ENCODE measurements around the gene CPNE5. TPM values are rescaled to one million over a fixed set of nuclear protein-coding genes. Genes with fewer than 3 reads are reported as not detected.

CPNE5 gene
- total RNA-seq, 4 donors from 2014 or later: 0.39 to 3.0 (median 1.4) TPM

DNA sequence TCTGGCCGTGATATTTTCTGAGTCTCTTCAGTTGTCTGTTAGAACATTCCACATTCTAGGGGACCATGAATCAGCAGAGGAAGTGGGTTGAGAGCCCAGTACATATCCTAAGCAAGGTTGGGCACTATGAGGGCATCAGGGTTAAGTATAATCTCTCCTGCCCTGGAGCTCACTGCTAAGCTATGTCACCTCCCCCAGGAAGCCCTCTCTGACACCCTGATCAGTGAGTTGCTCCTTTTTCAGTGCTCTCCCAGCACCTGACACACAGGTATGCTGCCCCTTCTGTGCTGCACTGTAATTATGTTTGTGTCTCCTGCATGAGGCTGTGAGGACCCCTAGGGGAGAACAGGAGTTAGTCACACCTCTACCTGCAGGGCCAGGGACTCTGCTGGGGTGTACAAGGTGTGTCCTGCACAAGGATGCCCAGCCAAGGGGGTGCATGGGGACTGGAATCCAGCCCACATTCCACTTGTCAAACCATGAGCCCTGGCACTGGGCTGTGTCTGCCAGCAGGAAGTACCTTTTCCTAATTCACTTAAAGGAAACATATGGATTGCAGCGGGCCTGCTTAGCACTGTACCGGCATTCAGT lies 137.7 kb downstream of the CPNE5 start:
- no peaks in the 10 kb centered on the region for H3K4me1 ChIP-seq
- DNase-seq (ENCODE audit: low spot score in 2 of 2): no peak

DNA sequence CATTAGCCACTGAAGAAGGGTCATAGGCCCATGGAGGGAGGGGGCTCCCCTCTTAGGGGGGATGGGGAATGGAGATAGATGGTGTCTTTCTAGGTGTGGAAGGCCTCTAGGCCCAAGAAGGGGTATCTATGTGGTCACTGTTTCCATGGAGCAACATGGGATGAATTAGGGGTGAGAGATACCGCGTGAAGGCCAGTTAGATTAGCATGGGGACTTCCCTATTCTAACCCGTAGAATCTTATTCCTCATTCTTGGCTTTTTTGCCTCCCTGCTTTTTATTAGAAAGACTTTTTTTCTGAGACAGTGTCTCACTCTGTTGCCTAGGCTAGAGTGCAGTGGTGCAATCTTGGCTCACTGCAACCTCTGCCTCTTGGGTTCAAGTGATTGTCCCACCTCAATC lies 138.4 kb downstream of the CPNE5 start:
- H3K9me3 ChIP-seq: no peaks in the 10 kb centered on the region
- no peak overlapping the region for H3K27ac ChIP-seq
- no peaks in the 10 kb centered on the region for H3K4me1 ChIP-seq
- no peaks in the 10 kb centered on the region for H3K27me3 ChIP-seq
- 82 to 88% methylated on average over 3 of the region's 3 CpGs for WGBS, 2 donors
- DNase-seq (ENCODE audit: low spot score in 2 of 2): no peak
- H3K4me3 ChIP-seq: no peak overlapping the region
- H3K36me3 ChIP-seq: no peaks in the 10 kb centered on the region
- TF ChIP-seq EP300 (IDR thresholded peaks at IDR 0.05) (no peak), POLR2A (IDR thresholded peaks at IDR 0.05) (no peak)
- TF ChIP-seq, protein P1, sequence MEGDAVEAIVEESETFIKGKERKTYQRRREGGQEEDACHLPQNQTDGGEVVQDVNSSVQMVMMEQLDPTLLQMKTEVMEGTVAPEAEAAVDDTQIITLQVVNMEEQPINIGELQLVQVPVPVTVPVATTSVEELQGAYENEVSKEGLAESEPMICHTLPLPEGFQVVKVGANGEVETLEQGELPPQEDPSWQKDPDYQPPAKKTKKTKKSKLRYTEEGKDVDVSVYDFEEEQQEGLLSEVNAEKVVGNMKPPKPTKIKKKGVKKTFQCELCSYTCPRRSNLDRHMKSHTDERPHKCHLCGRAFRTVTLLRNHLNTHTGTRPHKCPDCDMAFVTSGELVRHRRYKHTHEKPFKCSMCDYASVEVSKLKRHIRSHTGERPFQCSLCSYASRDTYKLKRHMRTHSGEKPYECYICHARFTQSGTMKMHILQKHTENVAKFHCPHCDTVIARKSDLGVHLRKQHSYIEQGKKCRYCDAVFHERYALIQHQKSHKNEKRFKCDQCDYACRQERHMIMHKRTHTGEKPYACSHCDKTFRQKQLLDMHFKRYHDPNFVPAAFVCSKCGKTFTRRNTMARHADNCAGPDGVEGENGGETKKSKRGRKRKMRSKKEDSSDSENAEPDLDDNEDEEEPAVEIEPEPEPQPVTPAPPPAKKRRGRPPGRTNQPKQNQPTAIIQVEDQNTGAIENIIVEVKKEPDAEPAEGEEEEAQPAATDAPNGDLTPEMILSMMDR (IDR thresholded peaks at IDR 0.05): no peak

More for the DNA sequence above, 137.7 kb downstream of the CPNE5 start:
- H3K27me3 ChIP-seq: no peaks in the 10 kb centered on the region
- H3K9me3 ChIP-seq: no peaks in the 10 kb centered on the region
- no peaks in the 10 kb centered on the region for H3K36me3 ChIP-seq
- WGBS, 2 donors: 86 to 88% methylated on average over 3 of the region's 3 CpGs
- no peak overlapping the region for H3K27ac ChIP-seq
- no peak overlapping the region for H3K4me3 ChIP-seq
- TF ChIP-seq, protein P1 (IDR thresholded peaks at IDR 0.05): no peak
- TF ChIP-seq EP300 (IDR thresholded peaks at IDR 0.05) (no peak), POLR2A (IDR thresholded peaks at IDR 0.05) (no peak)

DNA sequence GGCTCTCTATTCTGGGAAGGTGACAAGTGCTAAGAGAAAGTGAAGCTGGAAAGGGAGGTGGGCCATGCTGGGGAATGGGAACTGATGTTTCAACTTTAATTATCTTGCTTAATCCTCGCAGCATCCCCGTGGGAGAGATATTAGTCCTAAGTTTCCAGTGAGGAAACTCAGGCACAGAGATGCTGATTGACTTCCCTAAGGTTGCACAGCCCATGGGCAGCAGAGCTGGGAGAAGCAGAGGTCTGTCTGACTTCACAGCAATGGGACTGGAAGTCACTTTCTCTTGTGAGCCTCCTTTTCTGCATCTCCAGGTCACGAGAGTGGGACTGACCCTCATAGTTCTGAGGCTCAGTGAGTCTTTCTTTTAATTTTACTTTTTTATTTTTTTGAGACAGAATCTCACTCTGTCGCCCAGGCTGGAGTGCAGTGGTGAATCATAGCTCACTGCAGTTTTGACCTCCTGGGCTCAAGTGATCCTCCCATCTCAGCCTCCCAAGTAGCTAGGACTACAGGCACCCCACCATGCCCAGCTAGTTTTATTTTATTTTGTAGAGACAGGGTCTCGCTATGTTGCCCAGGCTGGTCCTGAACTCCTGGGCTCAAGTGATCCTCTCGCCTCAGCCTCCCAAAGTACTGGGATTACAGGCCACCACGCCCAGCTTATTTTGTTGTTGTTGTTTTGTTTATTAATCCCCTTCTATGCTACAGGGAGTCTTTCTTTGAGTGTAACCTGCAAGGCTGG lies 139.0 kb downstream of the CPNE5 start:
- no peaks in the 10 kb centered on the region for H3K36me3 ChIP-seq
- H3K27me3 ChIP-seq: no peaks in the 10 kb centered on the region
- H3K9me3 ChIP-seq: no peaks in the 10 kb centered on the region
- no peak for DNase-seq (ENCODE audit: low spot score in 2 of 2)
- H3K27ac ChIP-seq: no peak overlapping the region
- H3K4me3 ChIP-seq: no peak overlapping the region
- 77 to 88% methylated on average over 7 of the region's 7 CpGs for WGBS, 2 donors
- no peak for TF ChIP-seq EP300 (IDR thresholded peaks at IDR 0.05)
- TF ChIP-seq, protein P1 (IDR thresholded peaks at IDR 0.05): no peak
- TF ChIP-seq POLR2A (IDR thresholded peaks at IDR 0.05): no peak
- no peaks in the 10 kb centered on the region for H3K4me1 ChIP-seq

GRCh38 chr6:36699348-36699747 lies 139.9 kb downstream of the CPNE5 start:
- WGBS, 2 donors: 53 to 63% methylated on average over 7 of the region's 7 CpGs
- no peak for TF ChIP-seq EP300 (IDR thresholded peaks at IDR 0.05)
- TF ChIP-seq, protein P1 (IDR thresholded peaks at IDR 0.05): no peak
- TF ChIP-seq POLR2A (IDR thresholded peaks at IDR 0.05): no peak
- Histone ChIP-seq H3K4me1 (no peaks in the 10 kb centered on the region), H3K27ac (no peak overlapping the region), H3K4me3 (no peak overlapping the region), H3K36me3 (no peaks in the 10 kb centered on the region), H3K27me3 (no peaks in the 10 kb centered on the region), H3K9me3 (no peaks in the 10 kb centered on the region)
- no peak for DNase-seq (ENCODE audit: low spot score in 2 of 2)

GRCh38 chr6:36698871-36699271 lies 140.4 kb downstream of the CPNE5 start:
- WGBS, 2 donors: 84 to 88% methylated on average over 8 of the region's 8 CpGs
- H3K27me3 ChIP-seq: no peaks in the 10 kb centered on the region
- H3K4me3 ChIP-seq: no peak overlapping the region
- no peaks in the 10 kb centered on the region for H3K36me3 ChIP-seq
- DNase-seq (ENCODE audit: low spot score in 2 of 2): no peak
- H3K4me1 ChIP-seq: no peaks in the 10 kb centered on the region
- H3K9me3 ChIP-seq: no peaks in the 10 kb centered on the region
- TF ChIP-seq, protein P1 (IDR thresholded peaks at IDR 0.05): no peak
- no peak for TF ChIP-seq EP300 (IDR thresholded peaks at IDR 0.05)
- no peak for TF ChIP-seq POLR2A (IDR thresholded peaks at IDR 0.05)
- H3K27ac ChIP-seq: no peak overlapping the region
